Measurements from ENCODE around the gene LHFPL3.
A peak's percentile ranks its signal among the peaks of the same experiment; 100 is the strongest.

LHFPL3 gene

DNA sequence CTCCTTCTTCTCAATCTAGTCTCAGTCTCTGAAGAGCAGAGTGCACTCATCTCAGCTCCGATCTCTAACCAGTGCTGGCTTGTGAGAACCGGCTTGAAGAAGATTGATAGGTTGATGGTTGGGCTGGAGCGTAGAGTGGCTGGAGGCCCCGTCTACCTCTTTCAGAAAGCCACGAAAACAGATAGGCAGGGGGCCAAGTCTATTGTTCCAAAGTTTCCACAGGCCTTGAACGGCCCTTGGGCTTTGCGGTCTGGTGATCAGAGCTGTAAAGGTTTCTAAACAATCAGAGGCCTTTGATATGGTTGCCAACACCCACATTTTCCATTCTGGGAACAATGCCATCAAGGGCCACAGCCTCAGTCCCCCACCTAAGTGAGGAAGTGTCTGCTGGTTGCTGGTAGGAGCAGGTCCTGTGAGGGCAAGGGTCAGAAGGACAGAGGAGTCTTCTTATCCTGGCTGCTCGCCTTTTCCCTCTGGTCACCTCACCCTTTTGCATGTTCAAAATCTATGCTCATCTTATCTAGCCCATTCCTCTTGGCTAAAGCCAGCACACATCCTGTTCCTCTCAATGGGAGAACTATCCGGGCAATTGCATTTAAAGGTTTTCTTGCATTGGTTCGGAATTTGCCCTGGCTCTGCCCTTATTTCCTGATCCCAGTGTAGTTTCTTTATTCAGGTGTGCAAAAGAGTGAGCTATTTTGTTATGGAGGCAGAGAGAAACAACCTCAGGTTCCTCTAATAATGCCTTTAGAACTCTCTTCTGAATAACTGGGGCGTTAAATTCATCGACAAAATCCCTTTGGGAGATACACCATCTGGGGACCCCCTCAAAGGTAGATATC lies 615.3 kb downstream of the LHFPL3 start:
- DNase-seq = no peak

DNA sequence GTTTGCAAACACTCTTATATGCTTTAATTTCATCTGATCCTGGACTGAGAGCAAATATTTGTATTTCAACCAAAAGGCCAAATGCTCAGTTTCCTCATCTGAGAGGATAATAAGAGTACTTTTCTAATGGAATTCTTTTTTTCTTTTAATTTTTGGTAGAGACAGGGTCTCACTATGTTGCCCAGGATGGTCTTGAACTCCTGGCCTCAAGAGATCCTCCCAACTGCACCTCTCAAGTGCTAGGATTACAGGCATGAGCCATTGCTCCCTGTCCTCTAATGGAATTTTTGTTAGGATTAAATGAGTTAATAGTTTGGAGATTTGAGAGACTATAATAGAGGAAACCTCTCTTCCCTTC lies 617.2 kb downstream of the LHFPL3 start:
- peak; percentile 29 for DNase-seq

GRCh38 chr7:104946338-104946737 lies 617.9 kb downstream of the LHFPL3 start:
- DNase-seq = no peak

GRCh38 chr7:104950006-104950405 lies 621.6 kb downstream of the LHFPL3 start:
- DNase-seq = no peak

GRCh38 chr7:104950754-104951153 lies 622.4 kb downstream of the LHFPL3 start:
- DNase-seq = no peak

DNA sequence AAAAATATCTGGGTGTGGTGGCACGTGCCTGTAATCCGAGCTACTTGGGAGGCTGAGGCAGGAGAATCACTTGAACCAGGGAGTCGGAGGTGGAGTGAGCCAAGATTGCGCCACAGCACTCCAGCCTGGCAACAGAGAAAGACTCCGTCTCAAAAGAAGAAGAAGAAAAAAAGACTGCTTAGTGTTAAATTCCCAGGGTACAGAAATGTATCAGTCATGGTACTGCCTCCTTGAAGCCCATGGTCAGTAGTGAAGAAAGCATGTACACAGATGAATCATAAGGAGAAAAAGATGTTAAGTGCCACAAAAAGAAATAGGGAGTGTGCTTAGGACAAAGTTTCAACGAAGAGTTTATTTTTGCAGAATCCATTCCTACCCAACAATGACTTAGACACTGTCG lies 623.1 kb downstream of the LHFPL3 start:
- no peak for DNase-seq

GRCh38 chr7:104955276-104955675 lies 626.9 kb downstream of the LHFPL3 start:
- DNase-seq = no peak

Measured in NCI-H748 treated with DMSO at 0.1 percent for 48 hours (cell line).